GM18498 (cell line): ENCODE results near the gene GANC.
"Not testable (repeated sequence)": the region's sequence is repeated elsewhere in the genome, so short reads cannot be mapped to it uniquely, and the experiment has no call there.

ENCODE experiments used
- ATAC-seq: cut with Tn5 transposase; IDR thresholded peaks from one replicate; pipeline ENCODE4 v1.9.1; 2021; ENCODE audit warnings: mild to moderate bottlenecking, moderate library complexity; ENCODE audit not compliant: unreplicated experiment

The GANC gene

GRCh38 chr15:42272939-42273899, at the start of gene GANC, which contains the start of gene TMEM87A:
GANC (plus strand) TSS chr15:42273201; CDS start chr15:42274482, 1,281 bp downstream.
TMEM87A (minus strand) TSS chr15:42273433; CDS start chr15:42273398, 35 bp downstream.
- peak; percentile 93 for ATAC-seq

GRCh38 chr15:42226648-42227047, 46.4 kb upstream of the GANC start:
- ATAC-seq: no peak

GRCh38 chr15:42228036-42228435, 45.0 kb upstream of the GANC start:
- no peak for ATAC-seq

GRCh38 chr15:42228981-42229380, 44.0 kb upstream of the GANC start:
- not testable (repeated sequence) for ATAC-seq

GRCh38 chr15:42231088-42231487, 41.9 kb upstream of the GANC start:
- ATAC-seq: no peak

GRCh38 chr15:42232606-42233005, 40.4 kb upstream of the GANC start:
- no peak for ATAC-seq

GRCh38 chr15:42233107-42233506, 39.9 kb upstream of the GANC start:
- no peak for ATAC-seq

GRCh38 chr15:42239528-42240182, 33.3 kb upstream of the GANC start:
- ATAC-seq: no peak

- no peak for ATAC-seq
Measured at GRCh38 chr15:42240823-42241222, 32.2 kb upstream of the GANC start.

GRCh38 chr15:42253300-42253699, 19.7 kb upstream of the GANC start:
- ATAC-seq: no peak

- ATAC-seq: no peak
Measured at GRCh38 chr15:42264795-42265194, 8.2 kb upstream of the GANC start.

GRCh38 chr15:42267286-42267685, 5.7 kb upstream of the GANC start:
- ATAC-seq: no peak

GRCh38 chr15:42270551-42270950, 2.5 kb upstream of the GANC start:
- no peak for ATAC-seq

- ATAC-seq: no peak
Measured at GRCh38 chr15:42270996-42271395, 2.0 kb upstream of the GANC start.

GRCh38 chr15:42273900-42274701, 1.1 kb downstream of the GANC start:
- peak; percentile 29 for ATAC-seq

- ATAC-seq: no peak
Measured at GRCh38 chr15:42274702-42274989, 1.6 kb downstream of the GANC start.

- ATAC-seq: no peak
Measured at GRCh38 chr15:42275780-42276391, 2.9 kb downstream of the GANC start.

- no peak for ATAC-seq
Measured at GRCh38 chr15:42276762-42277161, 3.8 kb downstream of the GANC start.

GRCh38 chr15:42279234-42279723, 6.3 kb downstream of the GANC start:
- no peak for ATAC-seq

GRCh38 chr15:42282344-42282743, 9.3 kb downstream of the GANC start:
- no peak for ATAC-seq

GRCh38 chr15:42282926-42283325, 9.9 kb downstream of the GANC start:
- no peak for ATAC-seq
